MM.1S (cell line): Measurements from ENCODE around the gene TRAF1.
"Not testable (repeated sequence)": the region's sequence is repeated elsewhere in the genome, so short reads cannot be mapped to it uniquely, and the experiment has no call there.

ENCODE experiments used
- DNase-seq: peaks from one replicate; pipeline ENCODE4 v3.0.0-alpha.2; 2015
- H2AFZ ChIP-seq: fragments of 300-600 bp; sonication (generic); 2 replicates; pipeline ENCODE4 v1.6.0; 2016; ENCODE audit warnings: antibody characterized with exemption, low read length
- H3F3A ChIP-seq: fragments of 300-600 bp; sonication (generic); 2 replicates; pipeline ENCODE4 v1.6.1; 2016; ENCODE audit warnings: mild to moderate bottlenecking, antibody characterized with exemption, low read length, moderate library complexity, mixed read lengths; ENCODE audit not compliant: insufficient read depth
- H3K27ac ChIP-seq: fragments of 300-600 bp; sonication (generic); 2 replicates; pipeline ENCODE4 v1.5.1; 2016; ENCODE audit warnings: mild to moderate bottlenecking, low read length
- H3K27me3 ChIP-seq: fragments of 300-600 bp; sonication (generic); replicated peaks from 2 replicates; pipeline ENCODE4 v1.6.0; 2016; ENCODE audit warnings: low read length; ENCODE audit not compliant: insufficient read depth
- H3K36me3 ChIP-seq: fragments of 300-600 bp; sonication (generic); replicated peaks from 2 replicates; pipeline ENCODE4 v1.6.1; 2016; ENCODE audit warnings: mild to moderate bottlenecking, low read length, mixed read lengths; ENCODE audit not compliant: insufficient read depth
- H3K4me1 ChIP-seq: fragments of 300-600 bp; sonication (generic); 2 replicates; pipeline ENCODE4 v1.6.1; 2016; ENCODE audit warnings: low read length, mixed read lengths
- H3K4me2 ChIP-seq: fragments of 300-600 bp; sonication (generic); 2 replicates; pipeline ENCODE4 v1.6.0; 2016; ENCODE audit warnings: low read depth, low read length
- H3K4me3 ChIP-seq: fragments of 300-600 bp; sonication (generic); 2 replicates; pipeline ENCODE4 v1.5.1; 2016; ENCODE audit warnings: low read length, mixed read lengths
- H3K79me2 ChIP-seq: fragments of 300-600 bp; sonication (generic); 2 replicates; pipeline ENCODE4 v1.6.1; 2016; ENCODE audit warnings: mixed run types, low read length, mixed read lengths
- H3K9ac ChIP-seq: fragments of 300-600 bp; sonication (generic); 2 replicates; pipeline ENCODE4 v1.6.1; 2016; ENCODE audit warnings: low read length, mixed read lengths
- H3K9me2 ChIP-seq: fragments of 300-600 bp; sonication (generic); replicated peaks from 2 replicates; pipeline ENCODE4 v1.6.1; 2016; ENCODE audit warnings: mild to moderate bottlenecking, low read length, mixed read lengths; ENCODE audit not compliant: insufficient read depth
- H3K9me3 ChIP-seq: fragments of 300-600 bp; sonication (generic); replicated peaks from 2 replicates; pipeline ENCODE4 v1.6.1; 2016; ENCODE audit warnings: mild to moderate bottlenecking, low read length, mixed read lengths; ENCODE audit not compliant: insufficient read depth
- H4K20me1 ChIP-seq: fragments of 300-600 bp; sonication (generic); 2 replicates; pipeline ENCODE4 v1.6.1; 2016; ENCODE audit warnings: mild to moderate bottlenecking, low read length, moderate library complexity, mixed read lengths; ENCODE audit not compliant: insufficient read depth
- CTCF ChIP-seq: fragments of 300-600 bp; sonication (generic); IDR thresholded peaks from 2 replicates; pipeline ENCODE4 v1.5.1; 2016; ENCODE audit warnings: antibody characterized with exemption, low read length, mixed read lengths
- EZH2 ChIP-seq: fragments of 300-600 bp; sonication (generic); optimal IDR thresholded peaks from 2 replicates; pipeline ENCODE3; 2017; ENCODE audit warnings: low read depth, mild to moderate bottlenecking, antibody characterized with exemption, low read length, mixed read lengths
- EZH2phosphoT487 ChIP-seq: fragments of 300-600 bp; sonication (generic); IDR thresholded peaks from 2 replicates; pipeline ENCODE4 v1.6.1; 2018; ENCODE audit warnings: antibody characterized with exemption, low read length

The TRAF1 gene

GRCh38 chr9:120971938-120972337, 45.3 kb upstream of the TRAF1 start:
- Histone ChIP-seq H3K79me2 (no peaks in the 10 kb centered on the region), H3K27me3 (no peaks in the 10 kb centered on the region), H3K36me3 (no peaks in the 10 kb centered on the region), H3K4me1 (peaks cover 16% of the 10 kb centered on the region), H3K9ac (no peak overlapping the region), H2AFZ (0 out of 2 replicates have a peak overlapping the region, but pooled peaks have one; percentile 25), H3K9me2 (no peaks in the 10 kb centered on the region), H3K4me2 (no peak overlapping the region; the same call in 1 of the 2 replicates), H3K9me3 (no peaks in the 10 kb centered on the region), H3F3A (no peaks in the 10 kb centered on the region), H3K27ac (no peak overlapping the region), H3K4me3 (no peak overlapping the region), H4K20me1 (no peaks in the 10 kb centered on the region)
- TF ChIP-seq EZH2phosphoT487 (no peak), CTCF (no peak), EZH2 (no peak)
- DNase-seq = peak; percentile 20

- H3K79me2 ChIP-seq, H3K36me3 ChIP-seq, DNase-seq, H3K4me2 ChIP-seq, H3K9ac ChIP-seq, H3K9me2 ChIP-seq, H2AFZ ChIP-seq, H3F3A ChIP-seq, H3K4me3 ChIP-seq, H3K9me3 ChIP-seq, H3K27ac ChIP-seq, H4K20me1 ChIP-seq, H3K27me3 ChIP-seq: not testable (repeated sequence)
- peaks cover 16% of the 10 kb centered on the region for H3K4me1 ChIP-seq
These were observed 44.9 kb upstream of the TRAF1 start for GRCh38 chr9:120971471-120971870.

- TF ChIP-seq EZH2phosphoT487 (no peak), EZH2 (no peak), CTCF (no peak)
- H3K4me2 ChIP-seq = no peak overlapping the region
These were observed 43.6 kb upstream of the TRAF1 start for GRCh38 chr9:120970244-120970643.

GRCh38 chr9:120966013-120966369, 39.4 kb upstream of the TRAF1 start:
- H3K27ac ChIP-seq = no peak overlapping the region
- no peaks in the 10 kb centered on the region for H3K9me2 ChIP-seq
- H3K9me3 ChIP-seq = no peaks in the 10 kb centered on the region
- H3K79me2 ChIP-seq = no peaks in the 10 kb centered on the region
- no peak for DNase-seq
- TF ChIP-seq EZH2 (no peak), EZH2phosphoT487 (no peak), CTCF (no peak)
- H3K4me2 ChIP-seq = no peak overlapping the region
- H3F3A ChIP-seq = no peaks in the 10 kb centered on the region
- H4K20me1 ChIP-seq = no peaks in the 10 kb centered on the region
- no peaks in the 10 kb centered on the region for H3K36me3 ChIP-seq
- no peaks in the 10 kb centered on the region for H3K27me3 ChIP-seq
- no peak overlapping the region for H3K4me3 ChIP-seq
- no peak overlapping the region for H3K9ac ChIP-seq
- no peak overlapping the region for H2AFZ ChIP-seq
- H3K4me1 ChIP-seq = no peaks in the 10 kb centered on the region

More at GRCh38 chr9:120970244-120970643, 43.6 kb upstream of the TRAF1 start:
- Histone ChIP-seq H4K20me1 (no peaks in the 10 kb centered on the region), H3K27ac (no peak overlapping the region), H3K4me1 (peaks cover 16% of the 10 kb centered on the region), H3K9ac (no peak overlapping the region), H3K79me2 (no peaks in the 10 kb centered on the region), H3K9me2 (no peaks in the 10 kb centered on the region), H3F3A (no peaks in the 10 kb centered on the region), H3K4me3 (no peak overlapping the region), H2AFZ (no peak overlapping the region), H3K9me3 (no peaks in the 10 kb centered on the region), H3K27me3 (no peaks in the 10 kb centered on the region), H3K36me3 (no peaks in the 10 kb centered on the region)
- no peak for DNase-seq
